Lower leg skin (tissue), 4 donors: Measurements from ENCODE around the gene SMTN. TPM values are rescaled to one million over a fixed set of nuclear protein-coding genes. Genes with fewer than 3 reads are reported as not detected.

Experiments
- DNase-seq, 2 donors: peaks; one replicate each; pipeline ENCODE4 v3.0.0-alpha.2; 2019; ENCODE audit warnings: low spot score in 2 of 2
- H3K4me3 ChIP-seq: fragments of 200-600 bp; sonication (generic); 2 replicates; pipeline ENCODE4 v1.5.1; 2017; ENCODE audit warnings: mild to moderate bottlenecking, low read depth; ENCODE audit not compliant: poor library complexity, severe bottlenecking
- POLR2A ChIP-seq, 2 donors: fragments of 450-650 bp; IDR thresholded peaks; one replicate each; pipeline ENCODE4 v1.6.1; 2016 to 2017; ENCODE audit warnings: antibody characterized with exemption in 2 of 2, mild to moderate bottlenecking in 1 of 2, moderate library complexity in 1 of 2
- WGBS, 2 donors: methylation state at CpG; one replicate each; pipeline ENCODE4 v1.1.5; 2018; 5-methylcytosine and 5-hydroxymethylcytosine counted together
- intact Hi-C: fragments of 100-400 bp; cut with DNase I; formaldehyde crosslinking; loops from one replicate; pipeline ENCODE4 v1.15.0; 2023; ENCODE audit warnings: low total_unique reads
- total RNA-seq, 4 donors: library from RNA; depleted of rRNA; stranded (reverse); fragments of >200 nt; gene quantifications; one replicate each; pipeline ENCODE4 v1.1.0, GENCODE V29; 2016
- TF ChIP-seq, protein P1 (sequence below), 3 donors: fragments of 450-650 bp; IDR thresholded peaks; one replicate each; pipeline ENCODE4 v1.5.1; 2016; ENCODE audit warnings: antibody characterized with exemption in 3 of 3, mild to moderate bottlenecking in 3 of 3, moderate library complexity in 2 of 3

Gene SMTN
- total RNA-seq, 4 donors from 2014 or later, result 46.1 to 86.1 (median 62.3) TPM

DNA sequence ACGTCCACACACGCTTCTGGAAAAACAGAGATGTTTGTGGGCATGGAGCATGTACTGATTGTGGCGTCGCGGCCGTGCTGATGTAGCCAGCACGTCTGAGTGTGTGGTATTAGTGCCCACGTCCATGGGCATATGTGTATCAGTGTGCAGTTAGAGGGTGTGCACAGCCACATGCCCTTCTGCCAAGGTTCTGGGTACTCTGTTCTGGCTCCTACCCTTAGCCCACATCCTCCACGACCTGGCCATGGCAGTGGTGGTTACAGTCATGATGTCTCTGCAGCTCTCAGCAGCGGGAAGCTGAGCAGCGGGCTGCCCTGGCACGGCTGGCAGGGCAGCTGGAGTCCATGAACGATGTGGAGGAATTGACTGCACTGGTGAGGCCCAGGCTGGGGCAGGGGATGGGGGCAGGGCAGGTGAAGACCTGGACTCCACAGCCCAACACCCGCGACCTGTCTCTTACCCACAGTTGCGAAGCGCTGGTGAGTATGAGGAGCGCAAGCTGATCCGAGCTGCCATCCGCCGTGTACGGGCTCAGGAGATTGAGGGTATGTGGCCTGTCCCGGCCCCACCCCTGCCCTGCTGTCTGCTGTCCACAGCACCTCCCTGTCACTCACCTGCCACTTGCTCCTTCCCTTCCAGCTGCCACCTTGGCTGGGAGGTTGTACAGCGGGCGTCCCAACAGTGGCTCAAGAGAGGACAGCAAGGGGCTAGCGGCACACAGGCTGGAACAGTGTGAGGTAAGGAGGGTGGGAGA lies 7.3 kb downstream of the SMTN start:
- no peak overlapping the region for H3K4me3 ChIP-seq
- intact Hi-C loops, result loop anchor here (5.0 kb wide), 1 partner anchor 141 kb away; no protein-coding TSS in a partner anchor
- TF ChIP-seq POLR2A (IDR thresholded peaks at IDR 0.05), result no peak
- TF ChIP-seq, protein P1, sequence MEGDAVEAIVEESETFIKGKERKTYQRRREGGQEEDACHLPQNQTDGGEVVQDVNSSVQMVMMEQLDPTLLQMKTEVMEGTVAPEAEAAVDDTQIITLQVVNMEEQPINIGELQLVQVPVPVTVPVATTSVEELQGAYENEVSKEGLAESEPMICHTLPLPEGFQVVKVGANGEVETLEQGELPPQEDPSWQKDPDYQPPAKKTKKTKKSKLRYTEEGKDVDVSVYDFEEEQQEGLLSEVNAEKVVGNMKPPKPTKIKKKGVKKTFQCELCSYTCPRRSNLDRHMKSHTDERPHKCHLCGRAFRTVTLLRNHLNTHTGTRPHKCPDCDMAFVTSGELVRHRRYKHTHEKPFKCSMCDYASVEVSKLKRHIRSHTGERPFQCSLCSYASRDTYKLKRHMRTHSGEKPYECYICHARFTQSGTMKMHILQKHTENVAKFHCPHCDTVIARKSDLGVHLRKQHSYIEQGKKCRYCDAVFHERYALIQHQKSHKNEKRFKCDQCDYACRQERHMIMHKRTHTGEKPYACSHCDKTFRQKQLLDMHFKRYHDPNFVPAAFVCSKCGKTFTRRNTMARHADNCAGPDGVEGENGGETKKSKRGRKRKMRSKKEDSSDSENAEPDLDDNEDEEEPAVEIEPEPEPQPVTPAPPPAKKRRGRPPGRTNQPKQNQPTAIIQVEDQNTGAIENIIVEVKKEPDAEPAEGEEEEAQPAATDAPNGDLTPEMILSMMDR (IDR thresholded peaks at IDR 0.05), result no peak
- WGBS, 2 donors, result 90 to 92% methylated on average over 25 to 26 of the region's 26 CpGs
- DNase-seq, result no peak

DNA sequence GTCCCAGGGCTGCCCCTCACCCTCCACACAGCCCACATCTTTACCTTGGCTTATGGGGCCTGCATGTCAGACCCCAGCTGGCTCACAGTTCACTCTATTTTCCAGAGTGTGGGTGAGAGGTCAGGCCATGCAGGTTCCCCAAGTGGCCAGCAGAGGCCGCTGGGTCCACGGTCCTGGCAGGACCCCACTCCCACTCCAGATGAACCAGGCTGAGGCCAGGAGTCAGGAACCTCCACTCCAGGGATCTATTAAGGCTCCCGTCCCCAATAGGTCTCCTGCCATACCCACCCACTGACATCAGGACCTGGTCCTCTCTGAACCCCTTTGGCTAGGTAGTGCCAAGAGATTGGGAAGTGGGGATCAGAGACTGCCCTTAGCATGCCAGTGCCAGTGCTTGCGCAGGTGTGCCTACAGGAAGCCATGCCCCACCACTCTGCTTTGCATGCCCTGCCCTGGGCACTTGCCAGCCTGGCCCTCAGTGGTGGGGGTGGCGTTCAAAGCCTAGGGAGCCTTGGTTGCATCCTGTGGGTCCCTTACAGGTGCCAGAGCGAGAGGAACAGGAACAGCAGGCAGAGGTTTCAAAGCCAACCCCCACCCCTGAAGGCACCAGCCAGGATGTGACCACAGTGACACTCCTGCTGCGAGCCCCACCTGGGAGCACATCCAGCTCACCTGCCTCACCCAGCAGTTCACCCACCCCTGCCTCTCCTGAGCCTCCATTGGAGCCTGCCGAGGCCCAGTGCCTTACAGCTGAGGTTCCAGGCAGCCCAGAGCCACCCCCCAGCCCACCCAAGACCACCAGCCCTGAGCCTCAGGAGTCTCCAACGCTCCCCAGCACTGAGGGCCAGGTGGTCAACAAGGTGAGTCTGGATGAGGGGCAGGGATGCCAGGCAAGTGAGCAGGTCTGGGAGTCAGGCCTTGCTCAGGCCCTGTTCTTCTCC lies 8.3 kb downstream of the SMTN start:
- no peak for TF ChIP-seq POLR2A (IDR thresholded peaks at IDR 0.05)
- TF ChIP-seq, protein P1 (IDR thresholded peaks at IDR 0.05), result no peak
- intact Hi-C loops, result loop anchor here (5.0 kb wide), 1 partner anchor 142 kb away; no protein-coding TSS in a partner anchor
- H3K4me3 ChIP-seq, result no peak overlapping the region
- DNase-seq, result no peak
- 70 to 73% methylated on average over 7 to 8 of the region's 9 CpGs for WGBS, 2 donors

DNA sequence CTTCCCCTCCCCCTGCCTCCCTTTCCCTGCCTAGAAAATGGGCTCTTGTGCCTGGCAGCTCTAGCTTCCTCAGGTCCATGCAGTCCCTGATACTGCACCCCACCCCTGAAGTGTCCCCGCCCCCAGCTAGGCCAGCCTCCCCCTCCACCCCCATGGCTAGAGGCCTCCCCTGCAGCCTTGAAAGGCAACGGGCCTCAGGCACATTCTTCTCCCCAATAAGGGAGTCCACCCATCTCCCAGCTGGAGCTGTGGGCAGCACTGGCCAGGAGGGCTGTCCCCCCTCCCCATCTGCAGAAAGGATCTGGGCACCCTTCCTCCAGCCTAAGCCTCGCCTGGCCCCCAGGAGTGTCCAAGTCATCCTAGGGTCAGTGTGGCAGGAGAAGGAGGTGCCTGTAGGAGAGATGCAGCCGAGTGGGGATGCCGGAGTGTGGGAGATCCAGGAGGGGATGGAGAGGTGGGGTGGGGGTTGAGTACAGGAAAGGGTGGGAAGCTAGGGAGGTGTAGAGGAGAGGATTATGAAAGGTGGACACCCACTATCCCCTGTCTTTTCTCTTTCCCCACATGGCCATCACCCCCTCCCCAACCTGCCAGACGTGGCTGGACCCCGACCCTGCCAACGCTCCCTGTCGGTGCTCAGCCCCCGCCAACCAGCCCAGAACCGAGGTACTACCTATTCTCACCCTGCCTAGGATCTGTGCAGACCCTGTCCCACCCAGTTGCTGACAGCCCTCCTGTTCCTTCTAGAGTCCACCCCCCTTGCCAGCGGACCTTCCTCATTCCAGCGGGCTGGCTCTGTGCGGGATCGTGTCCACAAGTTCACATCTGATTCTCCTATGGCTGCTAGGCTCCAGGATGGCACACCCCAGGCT lies 9.3 kb downstream of the SMTN start:
- 85 to 92% methylated on average over 14 to 15 of the region's 15 CpGs for WGBS, 2 donors
- no peak for DNase-seq
- intact Hi-C loops, result no loop called here
- H3K4me3 ChIP-seq, result no peak overlapping the region
- no peak for TF ChIP-seq POLR2A (IDR thresholded peaks at IDR 0.05)
- TF ChIP-seq, protein P1 (IDR thresholded peaks at IDR 0.05), result no peak

DNA sequence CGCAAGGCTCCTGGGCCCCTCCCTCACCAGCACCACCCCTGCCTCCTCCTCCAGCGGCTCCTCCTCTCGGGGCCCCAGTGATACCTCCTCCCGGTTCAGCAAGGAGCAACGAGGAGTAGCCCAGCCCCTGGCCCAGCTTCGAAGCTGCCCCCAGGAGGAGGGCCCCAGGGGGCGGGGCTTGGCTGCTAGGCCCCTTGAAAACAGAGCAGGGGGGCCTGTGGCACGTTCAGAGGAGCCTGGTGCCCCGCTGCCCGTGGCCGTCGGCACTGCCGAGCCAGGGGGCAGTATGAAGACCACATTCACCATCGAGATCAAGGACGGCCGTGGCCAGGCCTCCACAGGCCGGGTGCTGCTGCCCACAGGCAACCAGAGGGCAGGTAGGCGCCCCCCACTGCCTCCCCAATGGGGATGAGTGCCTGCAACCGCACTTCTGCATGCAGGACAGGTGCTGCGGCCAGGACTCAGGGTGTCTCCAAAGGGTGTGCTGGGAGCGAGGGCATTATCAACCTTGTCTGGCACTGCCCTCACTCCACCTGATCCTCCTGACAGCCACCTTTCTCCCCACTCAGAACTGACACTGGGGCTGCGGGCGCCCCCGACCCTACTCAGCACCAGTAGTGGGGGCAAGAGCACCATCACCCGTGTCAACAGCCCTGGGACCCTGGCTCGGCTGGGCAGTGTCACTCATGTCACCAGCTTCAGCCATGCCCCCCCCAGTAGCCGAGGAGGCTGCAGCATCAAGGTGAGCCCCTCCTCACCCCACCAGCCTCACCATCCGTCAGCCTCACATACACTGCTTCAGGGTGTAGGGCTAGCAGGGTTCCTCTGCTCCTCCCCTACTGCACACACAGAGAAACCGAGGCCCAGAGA lies 10.2 kb downstream of the SMTN start:
- DNase-seq, result no peak
- TF ChIP-seq, protein P1 (IDR thresholded peaks at IDR 0.05), result no peak
- no peak for TF ChIP-seq POLR2A (IDR thresholded peaks at IDR 0.05)
- H3K4me3 ChIP-seq, result no peak overlapping the region
- intact Hi-C loops, result no loop called here
- 82 to 90% methylated on average over 25 to 27 of the region's 29 CpGs for WGBS, 2 donors
